Astrocyte (in vitro differentiated cells and primary cell): Measurements from ENCODE around the gene KCNH3.

Experiments
- EZH2 ChIP-seq: IDR thresholded peaks from 2 replicates; pipeline ENCODE4 v1.6.1; 2012; ENCODE audit warnings: mild to moderate bottlenecking, low read length, inconsistent platforms; ENCODE audit not compliant: insufficient read depth
- TF ChIP-seq, protein P1 (sequence below): IDR thresholded peaks from 2 replicates; pipeline ENCODE4 v1.5.1; 2011; ENCODE audit warnings: low read depth, mild to moderate bottlenecking, inconsistent platforms, low read length, moderate library complexity; ENCODE audit not compliant: insufficient read depth

DNA sequence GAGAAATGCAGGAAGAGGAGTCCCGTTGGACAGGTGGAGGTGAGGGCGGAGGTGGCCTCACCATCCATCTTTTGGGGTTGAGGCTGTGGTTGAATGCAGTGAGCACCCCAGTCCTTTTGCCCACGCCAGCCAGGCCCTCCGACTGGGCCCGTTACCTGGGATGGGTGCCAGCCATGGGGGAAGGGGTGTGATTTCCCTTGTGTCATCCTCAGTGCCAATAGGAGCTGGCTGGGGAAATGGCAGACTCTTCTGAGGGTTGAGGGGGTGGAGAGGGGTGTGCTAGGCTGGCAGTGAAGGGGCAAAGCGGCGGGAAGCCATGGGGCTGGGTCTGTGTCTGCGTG, 9.6 kb downstream of the KCNH3 start:
- TF ChIP-seq, protein P1, sequence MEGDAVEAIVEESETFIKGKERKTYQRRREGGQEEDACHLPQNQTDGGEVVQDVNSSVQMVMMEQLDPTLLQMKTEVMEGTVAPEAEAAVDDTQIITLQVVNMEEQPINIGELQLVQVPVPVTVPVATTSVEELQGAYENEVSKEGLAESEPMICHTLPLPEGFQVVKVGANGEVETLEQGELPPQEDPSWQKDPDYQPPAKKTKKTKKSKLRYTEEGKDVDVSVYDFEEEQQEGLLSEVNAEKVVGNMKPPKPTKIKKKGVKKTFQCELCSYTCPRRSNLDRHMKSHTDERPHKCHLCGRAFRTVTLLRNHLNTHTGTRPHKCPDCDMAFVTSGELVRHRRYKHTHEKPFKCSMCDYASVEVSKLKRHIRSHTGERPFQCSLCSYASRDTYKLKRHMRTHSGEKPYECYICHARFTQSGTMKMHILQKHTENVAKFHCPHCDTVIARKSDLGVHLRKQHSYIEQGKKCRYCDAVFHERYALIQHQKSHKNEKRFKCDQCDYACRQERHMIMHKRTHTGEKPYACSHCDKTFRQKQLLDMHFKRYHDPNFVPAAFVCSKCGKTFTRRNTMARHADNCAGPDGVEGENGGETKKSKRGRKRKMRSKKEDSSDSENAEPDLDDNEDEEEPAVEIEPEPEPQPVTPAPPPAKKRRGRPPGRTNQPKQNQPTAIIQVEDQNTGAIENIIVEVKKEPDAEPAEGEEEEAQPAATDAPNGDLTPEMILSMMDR = no peak
- no peak for TF ChIP-seq EZH2
